Activated CD8-positive, alpha-beta T cell treated with anti-CD3 and anti-CD28 coated beads for 36 hours (primary cell): ENCODE results near the gene SRPX2. TPM values are rescaled to one million over a fixed set of nuclear protein-coding genes. Genes with fewer than 3 reads are reported as not detected.
A peak's percentile ranks its signal among the peaks of the same experiment; 100 is the strongest.

Experiments
- ATAC-seq: fragments of 200-7000 bp; cut with Tn5 transposase; one replicate; pipeline ENCODE4 v1.10.0; 2021; ENCODE audit warnings: mild to moderate bottlenecking, moderate library complexity
- CTCF ChIA-PET: fragments of 350-600 bp; sonication (Branson Sonifier 250); formaldehyde crosslinking; loops from one replicate; lab custom pipeline; 2021; ENCODE audit warnings: antibody characterized with exemption; lab: Charles Lee
- POLR2A ChIA-PET: fragments of 350-600 bp; sonication (Branson Sonifier 250); formaldehyde crosslinking; loops from one replicate; lab custom pipeline; 2021; ENCODE audit warnings: antibody characterized with exemption; lab: Charles Lee
- DNase-seq: peaks from one replicate; pipeline ENCODE4 v3.0.0-alpha.2; 2020
- H3K27ac Mint-ChIP-seq: one replicate; pipeline ENCODE4 v1.8.0; 2021; ENCODE audit warnings: mild to moderate bottlenecking, mixed read lengths
- H3K27me3 Mint-ChIP-seq: one replicate; pipeline ENCODE4 v1.8.0; 2021; ENCODE audit warnings: mixed read lengths
- H3K36me3 Mint-ChIP-seq: one replicate; pipeline ENCODE4 v1.8.0; 2021; ENCODE audit warnings: low read depth, mixed read lengths
- H3K4me1 Mint-ChIP-seq: one replicate; pipeline ENCODE4 v1.8.0; 2021; ENCODE audit warnings: low read depth, mixed read lengths
- H3K4me3 Mint-ChIP-seq: one replicate; pipeline ENCODE4 v1.8.0; 2021; ENCODE audit warnings: mild to moderate bottlenecking, moderate library complexity, mixed read lengths
- H3K9me3 Mint-ChIP-seq: one replicate; pipeline ENCODE4 v1.8.0; 2021; ENCODE audit warnings: mixed read lengths
- intact Hi-C: fragments of 100-400 bp; cut with micrococcal nuclease; formaldehyde crosslinking; loops from one replicate; pipeline ENCODE4 v1.10.0; 2022
- total RNA-seq, 2 experiments: library from RNA; stranded (reverse); gene quantifications; one replicate each; pipeline ENCODE4 v1.2.3, GENCODE V29; 2021
- TF ChIP-seq, protein P1 (sequence below): fragments of 200-600 bp; IDR thresholded peaks from one replicate; pipeline ENCODE4 v1.8.0; 2022; ENCODE audit warnings: antibody characterized with exemption, mild to moderate bottlenecking

The SRPX2 gene
- total RNA-seq, 2 experiments from 2014 or later: not detected

DNA sequence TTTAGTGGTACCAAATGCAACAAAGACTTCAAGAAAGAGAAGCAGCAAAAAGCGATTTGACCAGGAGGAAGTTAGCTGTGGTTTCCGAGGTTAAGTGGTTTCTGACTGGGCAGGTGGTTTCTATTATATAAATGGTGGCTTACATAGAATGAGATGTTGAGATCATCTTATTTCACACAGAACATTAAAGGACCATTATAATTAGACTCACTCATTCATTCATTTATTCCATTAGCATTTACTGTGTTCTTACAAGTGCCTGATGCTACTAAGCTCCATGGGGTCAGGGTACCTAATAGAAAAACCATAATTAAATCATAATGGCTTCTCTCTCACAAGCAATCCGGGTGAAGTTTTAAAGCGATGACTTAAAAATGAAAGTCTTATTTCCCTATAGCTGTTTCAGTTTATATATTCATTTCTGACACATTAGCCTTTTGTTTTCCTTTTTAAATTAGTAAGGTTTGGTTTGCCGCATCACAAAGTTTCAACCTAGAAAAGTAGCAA, 18.0 kb upstream of the SRPX2 start:
- Mint-ChIP-seq H3K9me3 (no peaks in the 10 kb centered on the region), H3K4me3 (no peak overlapping the region), H3K36me3 (no peaks in the 10 kb centered on the region), H3K27ac (no peak overlapping the region), H3K4me1 (peaks cover 9% of the 10 kb centered on the region), H3K27me3 (no peaks in the 10 kb centered on the region)
- CTCF ChIA-PET: interaction anchor here (1.7 kb wide), 1 partner anchor 11 kb away, joined by 4 read pairs; no protein-coding TSS in a partner anchor
- POLR2A ChIA-PET: no interaction called here
- DNase-seq (peak; percentile 28), ATAC-seq (peak; percentile 20)
- intact Hi-C loops: no loop called here
- TF ChIP-seq, protein P1, sequence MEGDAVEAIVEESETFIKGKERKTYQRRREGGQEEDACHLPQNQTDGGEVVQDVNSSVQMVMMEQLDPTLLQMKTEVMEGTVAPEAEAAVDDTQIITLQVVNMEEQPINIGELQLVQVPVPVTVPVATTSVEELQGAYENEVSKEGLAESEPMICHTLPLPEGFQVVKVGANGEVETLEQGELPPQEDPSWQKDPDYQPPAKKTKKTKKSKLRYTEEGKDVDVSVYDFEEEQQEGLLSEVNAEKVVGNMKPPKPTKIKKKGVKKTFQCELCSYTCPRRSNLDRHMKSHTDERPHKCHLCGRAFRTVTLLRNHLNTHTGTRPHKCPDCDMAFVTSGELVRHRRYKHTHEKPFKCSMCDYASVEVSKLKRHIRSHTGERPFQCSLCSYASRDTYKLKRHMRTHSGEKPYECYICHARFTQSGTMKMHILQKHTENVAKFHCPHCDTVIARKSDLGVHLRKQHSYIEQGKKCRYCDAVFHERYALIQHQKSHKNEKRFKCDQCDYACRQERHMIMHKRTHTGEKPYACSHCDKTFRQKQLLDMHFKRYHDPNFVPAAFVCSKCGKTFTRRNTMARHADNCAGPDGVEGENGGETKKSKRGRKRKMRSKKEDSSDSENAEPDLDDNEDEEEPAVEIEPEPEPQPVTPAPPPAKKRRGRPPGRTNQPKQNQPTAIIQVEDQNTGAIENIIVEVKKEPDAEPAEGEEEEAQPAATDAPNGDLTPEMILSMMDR: no peak

GRCh38 chrX:100635040-100635439, 9.0 kb upstream of the SRPX2 start:
- intact Hi-C loops: no loop called here
- TF ChIP-seq, protein P1: no peak
- ATAC-seq (no peak), DNase-seq (no peak)
- H3K36me3 Mint-ChIP-seq: peaks cover 2% of the 10 kb centered on the region
- no peak overlapping the region for H3K4me3 Mint-ChIP-seq
- H3K27ac Mint-ChIP-seq: no peak overlapping the region
- ChIA-PET CTCF (no interaction called here), POLR2A (no interaction called here)
- H3K9me3 Mint-ChIP-seq: no peaks in the 10 kb centered on the region
- peaks cover 6% of the 10 kb centered on the region for H3K4me1 Mint-ChIP-seq
- H3K27me3 Mint-ChIP-seq: peaks cover 4% of the 10 kb centered on the region

- H3K36me3 Mint-ChIP-seq: peaks cover 2% of the 10 kb centered on the region
- ChIA-PET POLR2A (no interaction called here), CTCF (interaction anchor here (0.7 to 2.7 kb wide), 3 partner anchors 20 to 124 kb away, joined by 4 to 13 read pairs (median 9); no protein-coding TSS in a partner anchor)
- H3K4me1 Mint-ChIP-seq: peaks cover 6% of the 10 kb centered on the region
- no peak overlapping the region for H3K27ac Mint-ChIP-seq
- TF ChIP-seq, protein P1: no peak
- H3K27me3 Mint-ChIP-seq: peaks cover 4% of the 10 kb centered on the region
- intact Hi-C loops: no loop called here
- ATAC-seq: no peak
- no peak for DNase-seq
- H3K4me3 Mint-ChIP-seq: peak overlapping the region; percentile 73
- H3K9me3 Mint-ChIP-seq: no peaks in the 10 kb centered on the region
Measured at GRCh38 chrX:100635989-100636320, 8.0 kb upstream of the SRPX2 start.

DNA sequence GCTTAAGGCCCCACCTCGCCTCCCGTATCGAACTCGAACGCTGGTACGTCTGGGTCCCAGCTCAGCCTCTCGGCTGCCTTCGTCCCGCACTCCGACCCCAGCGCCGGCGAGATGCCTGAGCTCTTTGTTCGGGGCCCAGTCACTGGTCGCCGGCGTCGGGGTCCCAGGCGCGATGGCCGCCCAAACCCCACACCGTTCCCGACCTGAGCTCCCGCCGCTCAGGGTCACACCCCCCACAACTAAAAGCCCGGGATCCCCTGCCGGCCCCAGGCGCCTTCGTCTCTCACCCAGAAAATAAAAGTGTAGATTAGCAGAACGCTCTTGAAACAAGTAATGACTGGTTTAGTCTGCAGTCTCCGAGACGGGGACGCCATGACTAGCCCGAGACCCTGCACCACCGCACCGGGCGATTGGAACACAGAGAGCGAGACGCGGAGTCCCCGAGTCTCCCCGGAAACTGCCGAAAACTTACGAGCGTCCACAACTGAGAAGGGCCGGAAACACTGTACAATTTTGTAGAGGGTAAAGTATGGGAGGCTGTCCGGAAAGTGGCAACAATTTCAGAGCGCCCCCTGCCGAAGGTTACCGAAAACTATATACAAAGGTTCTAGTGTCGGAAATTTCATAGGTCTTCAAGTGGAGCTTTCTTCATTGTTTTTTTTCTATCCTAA, 7.5 kb upstream of the SRPX2 start, which contains the start of gene TSPAN6:
Gene TSPAN6 (minus strand): TSS at position 486 of the 671 bp plus-strand sequence. CDS start 112 bp downstream, at position 374.
- TF ChIP-seq, protein P1: peak; percentile 26
- ChIA-PET POLR2A (no interaction called here), CTCF (interaction anchor here (0.7 to 2.7 kb wide), 5 partner anchors 20 to 125 kb away, joined by 3 to 13 read pairs (median 5); no protein-coding TSS in a partner anchor)
- peak within 1 kb of the TSS; percentile 79 for H3K27ac Mint-ChIP-seq
- peaks cover 2% of the 10 kb centered on the region for H3K36me3 Mint-ChIP-seq
- ATAC-seq: peak; percentile 100
- peaks cover 4% of the 10 kb centered on the region for H3K27me3 Mint-ChIP-seq
- intact Hi-C loops: no loop called here
- peak; percentile 85 for DNase-seq
- H3K9me3 Mint-ChIP-seq: no peaks in the 10 kb centered on the region
- H3K4me1 Mint-ChIP-seq: peaks cover 6% of the 10 kb centered on the region
- H3K4me3 Mint-ChIP-seq: peak within 1 kb of the TSS; percentile 73

DNA sequence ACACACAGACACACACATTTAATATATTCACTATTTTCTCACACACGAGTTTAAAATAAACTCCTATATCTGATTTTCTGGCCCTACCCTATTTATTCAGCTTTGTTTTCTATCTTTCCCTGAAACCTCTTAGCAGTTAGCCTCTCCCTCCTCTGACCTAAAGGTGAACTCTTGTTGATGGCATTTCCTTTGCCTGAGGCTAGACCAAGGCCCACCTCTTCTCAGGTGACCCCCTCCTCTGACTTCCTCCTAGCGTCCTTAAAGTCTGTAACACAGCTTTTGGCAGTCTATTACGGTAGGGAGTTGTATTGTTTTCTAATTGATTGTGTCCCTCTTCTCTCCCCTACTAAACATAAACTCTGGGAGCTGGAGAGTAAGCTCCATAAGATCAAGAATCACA, 1.7 kb upstream of the SRPX2 start:
- Mint-ChIP-seq H3K9me3 (no peaks in the 10 kb centered on the region), H3K27ac (no peak overlapping the region), H3K4me1 (no peaks in the 10 kb centered on the region), H3K4me3 (no peak overlapping the region), H3K27me3 (peaks cover 13% of the 10 kb centered on the region), H3K36me3 (no peaks in the 10 kb centered on the region)
- DNase-seq: no peak
- ATAC-seq: no peak
- POLR2A ChIA-PET: no interaction called here
- intact Hi-C loops: no loop called here
- TF ChIP-seq, protein P1: no peak
- CTCF ChIA-PET: no interaction called here
